Stomach (tissue), 9 donors: ENCODE data around the gene HMX1. TPM values are rescaled to one million over a fixed set of nuclear protein-coding genes. Genes with fewer than 3 reads are reported as not detected.

ENCODE experiments used
- DNase-seq, 2 donors: peaks; one replicate each; pipeline versions ENCODE4 v3.0.0 to v3.0.0-alpha.2; 2013 to 2019
- H3K27ac ChIP-seq, 5 donors: fragments of 200-600 bp in 4 of 5; sonication (generic) in 4 of 5; one replicate each; pipeline ENCODE4 v1.5.1; 2013 to 2019; ENCODE audit warnings: mild to moderate bottlenecking in 1 of 5, moderate library complexity in 1 of 5
- H3K27me3 ChIP-seq, 3 donors: fragments of 200-600 bp; sonication (generic); one replicate each; pipeline ENCODE4 v1.5.1; 2017 to 2019; ENCODE audit warnings: mixed run types in 1 of 3
- H3K36me3 ChIP-seq, 4 donors: fragments of 200-600 bp; sonication (generic); 1 replicate in 3 of 4; 2 replicates in 1 of 4; pipeline ENCODE4 v1.5.1; 2016 to 2019
- H3K4me1 ChIP-seq, 4 donors: fragments of 200-600 bp; sonication (generic); one replicate each; pipeline ENCODE4 v1.5.1; 2016 to 2019
- H3K4me3 ChIP-seq, 4 donors: fragments of 200-600 bp; sonication (generic) in 3 of 4; one replicate each; pipeline ENCODE4 v1.5.1; 2016 to 2019; ENCODE audit warnings: mild to moderate bottlenecking in 1 of 4
- H3K9me3 ChIP-seq, 4 donors: fragments of 200-600 bp; sonication (generic); one replicate each; pipeline ENCODE4 v1.5.1; 2016 to 2019
- EP300 ChIP-seq: sonication (generic); formaldehyde crosslinking; IDR thresholded peaks from one replicate; pipeline ENCODE4 v1.6.1; 2017; ENCODE audit warnings: antibody characterized with exemption
- POLR2A ChIP-seq, 4 donors: fragments of 450-650 bp; IDR thresholded peaks; one replicate each; pipeline ENCODE4 v1.6.1; 2016; ENCODE audit warnings: antibody characterized with exemption in 4 of 4, control low read depth in 2 of 4, mild to moderate bottlenecking in 1 of 4, moderate library complexity in 1 of 4
- POLR2AphosphoS5 ChIP-seq, 3 donors: sonication (generic); formaldehyde crosslinking; IDR thresholded peaks; one replicate each; pipeline ENCODE4 v1.6.1; 2016; ENCODE audit warnings: antibody characterized with exemption in 3 of 3
- WGBS, 5 donors: extraction: QIAGEN DNeasy Blood & Tissue Kit in 3 of 5; methylation state at CpG; one replicate each; pipeline versions ENCODE4 v1.1.5 to v1.1.7; 2013 to 2018; 5-methylcytosine and 5-hydroxymethylcytosine counted together
- intact Hi-C: fragments of 100-400 bp; cut with DNase I; formaldehyde crosslinking; loops from one replicate; pipeline ENCODE4 v1.15.1; 2023; ENCODE audit warnings: low total_unique reads
- polyA plus RNA-seq, 3 donors: library from polyadenylated mRNA; stranded (reverse); fragments of 200-250 nt; gene quantifications; one replicate each; pipeline ENCODE4 v1.2.3, GENCODE V29; 2013
- total RNA-seq, 5 donors: library from RNA; depleted of rRNA; stranded (reverse); fragments of >200 nt; gene quantifications; one replicate each; pipeline versions ENCODE4 v1.1.0 to v1.2.3, GENCODE V29; 2014 to 2016
- TF ChIP-seq, protein P1 (sequence below), 7 experiments: fragments of 450-650 bp in 4 of 7; fragments of 200-600 bp in 3 of 7; sonication (generic) in 3 of 7; IDR thresholded peaks; one replicate each; pipeline ENCODE4 v1.5.1; 2016 to 2019; ENCODE audit warnings: antibody characterized with exemption in 7 of 7, control low read depth in 2 of 7, mild to moderate bottlenecking in 1 of 7
- donor health status: healthy with polysubstance abuse.
- donor health status: Bipolar disorder and iron deficiency.
- donor health status: healthy.

The HMX1 gene
- total and polyA plus RNA-seq, 8 donors, result 0.37 TPM; not detected in 7

DNA sequence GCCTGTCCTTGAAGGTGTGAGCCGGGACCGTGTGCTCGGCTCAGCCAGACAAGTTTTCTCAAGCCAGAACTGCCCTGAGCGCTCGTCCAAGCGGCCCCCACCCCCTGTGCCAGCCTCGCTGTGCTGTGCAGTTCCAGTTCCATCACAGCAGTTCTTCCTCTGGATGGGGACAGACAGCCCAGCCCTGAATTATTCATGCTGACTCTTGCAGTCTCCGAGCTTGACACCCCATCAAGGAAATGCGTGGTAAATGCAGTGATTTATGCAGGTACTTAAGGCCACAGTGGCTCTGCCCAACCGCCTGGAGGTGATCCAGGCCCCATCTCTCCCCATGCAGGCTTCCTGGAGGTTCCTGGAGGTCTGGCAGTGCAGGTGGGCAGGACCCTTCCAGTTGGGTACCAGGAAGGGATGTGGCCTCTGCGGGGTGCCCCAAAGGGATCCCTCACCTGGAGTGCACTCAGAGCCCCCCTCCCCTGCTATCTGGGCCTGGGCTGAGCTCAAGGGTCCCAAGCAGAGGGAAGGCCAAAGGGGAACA lies 44.8 kb upstream of the HMX1 start:
- H3K4me1 ChIP-seq, result peaks cover 0 to 7% (median 3%) of the 10 kb centered on the region in 4 donors
- H3K4me3 ChIP-seq, result no peak overlapping the region
- no peak for TF ChIP-seq POLR2A (IDR thresholded peaks at IDR 0.05)
- TF ChIP-seq EP300, result no peak
- TF ChIP-seq, protein P1, sequence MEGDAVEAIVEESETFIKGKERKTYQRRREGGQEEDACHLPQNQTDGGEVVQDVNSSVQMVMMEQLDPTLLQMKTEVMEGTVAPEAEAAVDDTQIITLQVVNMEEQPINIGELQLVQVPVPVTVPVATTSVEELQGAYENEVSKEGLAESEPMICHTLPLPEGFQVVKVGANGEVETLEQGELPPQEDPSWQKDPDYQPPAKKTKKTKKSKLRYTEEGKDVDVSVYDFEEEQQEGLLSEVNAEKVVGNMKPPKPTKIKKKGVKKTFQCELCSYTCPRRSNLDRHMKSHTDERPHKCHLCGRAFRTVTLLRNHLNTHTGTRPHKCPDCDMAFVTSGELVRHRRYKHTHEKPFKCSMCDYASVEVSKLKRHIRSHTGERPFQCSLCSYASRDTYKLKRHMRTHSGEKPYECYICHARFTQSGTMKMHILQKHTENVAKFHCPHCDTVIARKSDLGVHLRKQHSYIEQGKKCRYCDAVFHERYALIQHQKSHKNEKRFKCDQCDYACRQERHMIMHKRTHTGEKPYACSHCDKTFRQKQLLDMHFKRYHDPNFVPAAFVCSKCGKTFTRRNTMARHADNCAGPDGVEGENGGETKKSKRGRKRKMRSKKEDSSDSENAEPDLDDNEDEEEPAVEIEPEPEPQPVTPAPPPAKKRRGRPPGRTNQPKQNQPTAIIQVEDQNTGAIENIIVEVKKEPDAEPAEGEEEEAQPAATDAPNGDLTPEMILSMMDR (IDR thresholded peaks at IDR 0.05), result no peak
- no peak for TF ChIP-seq POLR2AphosphoS5 (IDR thresholded peaks at IDR 0.05)
- H3K9me3 ChIP-seq, result no peaks in the 10 kb centered on the region
- WGBS, 5 donors, result 20 to 56% (median 45%) methylated on average over 2 to 11 of the region's 11 CpGs
- no peaks in the 10 kb centered on the region for H3K36me3 ChIP-seq
- intact Hi-C loops, result loop anchor here (10.0 kb wide), 1 partner anchor 312 kb away; no protein-coding TSS in a partner anchor
- peaks cover 0 to 77% (median 5%) of the 10 kb centered on the region in 3 donors for H3K27me3 ChIP-seq
- no peak overlapping the region for H3K27ac ChIP-seq
- peak; percentile 1 to 16 for DNase-seq

DNA sequence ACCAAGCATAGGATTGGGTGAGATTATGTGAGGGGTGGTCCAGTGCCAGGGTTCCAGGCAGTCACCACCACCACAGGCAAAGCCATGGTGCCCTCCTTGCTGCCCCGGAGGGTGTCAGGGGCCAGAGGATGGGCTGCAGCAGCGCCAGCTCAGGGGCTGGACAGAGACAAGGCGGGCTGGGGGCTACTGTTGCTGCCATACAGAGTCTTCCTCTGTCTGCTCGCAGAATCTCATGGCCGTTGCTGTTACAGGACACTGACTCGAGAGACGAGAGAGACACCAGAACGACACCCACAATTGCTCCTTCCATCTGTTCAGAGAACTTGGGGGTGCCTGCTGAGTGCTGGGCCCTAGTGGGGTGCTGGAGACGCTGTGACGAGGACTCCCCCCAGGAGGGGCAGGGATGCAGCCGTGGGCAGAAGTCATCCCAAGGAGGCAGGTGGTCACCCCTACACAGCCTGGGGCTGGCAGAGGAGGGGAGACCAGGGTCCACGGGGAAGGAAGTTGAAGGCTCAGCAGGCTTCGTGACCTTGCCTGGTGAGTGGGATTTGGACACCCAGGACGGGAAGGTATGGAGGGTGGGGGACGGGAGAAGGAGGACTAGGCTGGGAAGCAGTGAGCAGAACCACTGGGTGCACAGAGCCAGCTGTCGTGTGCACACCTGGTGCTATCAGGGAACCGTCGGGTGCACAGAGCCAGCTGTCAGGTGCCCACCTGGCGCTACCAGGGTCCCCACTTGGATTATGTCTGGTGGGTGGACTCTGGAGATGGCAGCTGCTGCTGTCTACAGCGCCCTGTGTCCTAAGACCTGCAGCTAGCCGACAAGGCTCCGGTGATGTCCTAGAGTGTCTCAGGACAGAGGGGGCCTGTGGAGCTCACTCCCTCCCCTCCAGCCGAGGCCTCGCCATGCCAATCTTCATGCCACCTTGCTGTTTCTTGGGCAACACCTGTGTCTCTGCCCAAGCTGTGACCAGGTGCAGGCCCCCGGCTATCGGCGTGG lies 43.9 kb upstream of the HMX1 start:
- TF ChIP-seq POLR2A (IDR thresholded peaks at IDR 0.05) (no peak), POLR2AphosphoS5 (IDR thresholded peaks at IDR 0.05) (no peak), EP300 (no peak)
- TF ChIP-seq, protein P1 (IDR thresholded peaks at IDR 0.05), result no peak
- peak; percentile 0 to 20 for DNase-seq
- intact Hi-C loops, result loop anchor here (10.0 kb wide), 1 partner anchor 311 kb away; no protein-coding TSS in a partner anchor
- H3K27ac ChIP-seq, result no peak overlapping the region
- no peaks in the 10 kb centered on the region for H3K9me3 ChIP-seq
- WGBS, 5 donors, result 71 to 81% (median 78%) methylated on average over 19 to 27 of the region's 27 CpGs
- no peaks in the 10 kb centered on the region for H3K36me3 ChIP-seq
- no peak overlapping the region for H3K4me3 ChIP-seq
- H3K27me3 ChIP-seq, result peaks cover 0 to 75% (median 5%) of the 10 kb centered on the region in 3 donors
- peaks cover 0 to 7% (median 3%) of the 10 kb centered on the region in 4 donors for H3K4me1 ChIP-seq

DNA sequence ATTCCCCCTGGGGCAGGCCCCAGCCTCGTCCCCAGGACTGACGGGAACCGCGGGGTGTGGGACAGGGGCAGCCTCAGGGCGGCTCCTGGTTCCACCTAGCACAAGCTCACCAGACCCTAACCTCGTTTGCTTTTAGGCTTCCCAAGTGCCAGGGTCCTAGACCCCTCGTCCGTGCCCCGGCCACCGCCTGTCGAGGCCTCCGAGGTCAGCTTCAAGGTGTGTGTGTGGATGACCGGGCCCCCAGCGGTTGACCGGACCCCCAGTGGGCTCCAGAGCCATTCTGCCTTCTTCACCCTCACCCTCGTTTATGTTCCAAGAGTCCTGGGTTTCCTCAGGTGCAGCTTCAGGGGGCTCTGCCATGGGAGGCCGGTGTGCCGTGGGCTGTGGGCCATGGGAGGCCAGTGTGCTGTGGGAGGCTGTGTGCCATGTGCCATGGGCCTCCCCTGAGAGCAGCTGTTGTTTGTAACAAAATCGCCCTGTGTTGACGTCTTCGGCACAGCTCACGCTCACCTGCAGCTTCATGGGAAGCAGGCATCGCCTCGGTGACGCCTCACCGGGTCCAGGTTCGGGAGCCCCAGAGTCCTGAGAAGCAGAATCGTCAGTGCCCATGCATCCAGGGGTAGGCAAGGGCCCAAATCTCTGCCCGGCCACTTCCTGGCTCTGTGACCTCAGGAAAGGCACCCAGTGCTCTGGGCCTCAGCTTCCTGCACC lies 43.0 kb upstream of the HMX1 start:
- WGBS, 5 donors, result 72 to 81% (median 76%) methylated on average over 19 to 29 of the region's 29 CpGs
- no peak overlapping the region for H3K27ac ChIP-seq
- no peaks in the 10 kb centered on the region for H3K9me3 ChIP-seq
- peak; percentile 0 to 16 for DNase-seq
- intact Hi-C loops, result loop anchor here (10.0 kb wide), 1 partner anchor 310 kb away; no protein-coding TSS in a partner anchor
- TF ChIP-seq EP300, result no peak
- TF ChIP-seq, protein P1 (IDR thresholded peaks at IDR 0.05), result no peak
- TF ChIP-seq POLR2A (IDR thresholded peaks at IDR 0.05), result no peak
- no peak for TF ChIP-seq POLR2AphosphoS5 (IDR thresholded peaks at IDR 0.05)
- H3K36me3 ChIP-seq, result no peaks in the 10 kb centered on the region
- peaks cover 0 to 72% (median 0%) of the 10 kb centered on the region in 3 donors for H3K27me3 ChIP-seq
- H3K4me1 ChIP-seq, result peaks cover 0 to 7% (median 3%) of the 10 kb centered on the region in 4 donors
- H3K4me3 ChIP-seq, result no peak overlapping the region
